HG02884 (cell line): ENCODE data around the gene PRKX.
"Not testable (repeated sequence)": the region's sequence is repeated elsewhere in the genome, so short reads cannot be mapped to it uniquely, and the experiment has no call there.

Source experiments
- ATAC-seq: cut with Tn5 transposase; IDR thresholded peaks from one replicate; pipeline ENCODE4 v1.9.1; 2021; ENCODE audit warnings: mild to moderate bottlenecking, moderate library complexity; ENCODE audit not compliant: unreplicated experiment

The PRKX gene

GRCh38 chrX:3712051-3712869 lies 1.2 kb downstream of the PRKX start:
- ATAC-seq = peak; percentile 5

- no peak for ATAC-seq
These were observed 2.0 kb downstream of the PRKX start for GRCh38 chrX:3711331-3711917.

- not testable (repeated sequence) for ATAC-seq
These were observed 5.7 kb downstream of the PRKX start for GRCh38 chrX:3707673-3708274.

- ATAC-seq = no peak
These were observed 7.0 kb downstream of the PRKX start for GRCh38 chrX:3706481-3706880.

- ATAC-seq = not testable (repeated sequence)
These were observed 10.2 kb downstream of the PRKX start for GRCh38 chrX:3703251-3703650.

- ATAC-seq = not testable (repeated sequence)
These were observed 11.4 kb downstream of the PRKX start for GRCh38 chrX:3702095-3702494.

- not testable (repeated sequence) for ATAC-seq
These were observed 12.0 kb downstream of the PRKX start for GRCh38 chrX:3701445-3701928.

- ATAC-seq = peak; percentile 59
These were observed 13.5 kb downstream of the PRKX start for GRCh38 chrX:3699821-3700381.

GRCh38 chrX:3697701-3698279 lies 15.7 kb downstream of the PRKX start:
- ATAC-seq = no peak

GRCh38 chrX:3697220-3697684 lies 16.2 kb downstream of the PRKX start:
- ATAC-seq = no peak

GRCh38 chrX:3695536-3695935 lies 17.9 kb downstream of the PRKX start:
- no peak for ATAC-seq

- ATAC-seq = no peak
These were observed 23.3 kb downstream of the PRKX start for GRCh38 chrX:3690140-3690539.

GRCh38 chrX:3683236-3683635 lies 30.2 kb downstream of the PRKX start:
- ATAC-seq = not testable (repeated sequence)

- no peak for ATAC-seq
These were observed 33.0 kb downstream of the PRKX start for GRCh38 chrX:3680459-3680858.

GRCh38 chrX:3679669-3680068 lies 33.8 kb downstream of the PRKX start:
- ATAC-seq = no peak

GRCh38 chrX:3678328-3678727 lies 35.1 kb downstream of the PRKX start:
- no peak for ATAC-seq

- no peak for ATAC-seq
These were observed 38.6 kb downstream of the PRKX start for GRCh38 chrX:3674881-3675280.

GRCh38 chrX:3669841-3670475 lies 43.5 kb downstream of the PRKX start:
- no peak for ATAC-seq

- ATAC-seq = no peak
These were observed 46.5 kb downstream of the PRKX start for GRCh38 chrX:3666975-3667374.

- ATAC-seq = no peak
These were observed 48.5 kb downstream of the PRKX start for GRCh38 chrX:3664921-3665320.
